Stimulated activated CD4-positive, alpha-beta T cell treated with anti-CD3 and anti-CD28 coated beads, TNF-alpha, amount 100 ng/mL, for 24 hours (primary cell): ENCODE results near the gene ESYT1.

Source experiments
- DNase-seq, 3 experiments: peaks; one replicate each; pipeline ENCODE4 v3.0.0-alpha.2; 2020; ENCODE audit warnings: low read depth in 3 of 3

Gene ESYT1

GRCh38 chr12:56128670-56129205 lies 671 bp downstream of the ESYT1 start:
- no peak for DNase-seq

- DNase-seq: peak in 2 of 3 experiments; percentile 44 to 73
Measured at GRCh38 chr12:56129206-56129941, 1.3 kb downstream of the ESYT1 start.

- DNase-seq: no peak
Measured at GRCh38 chr12:56129942-56130495, 2.0 kb downstream of the ESYT1 start.

GRCh38 chr12:56130876-56131275 lies 2.8 kb downstream of the ESYT1 start:
- DNase-seq: no peak

- DNase-seq: no peak
Measured at GRCh38 chr12:56134897-56135296, 6.8 kb downstream of the ESYT1 start.

GRCh38 chr12:56137853-56138571 lies 9.9 kb downstream of the ESYT1 start:
- no peak for DNase-seq

- DNase-seq: no peak
Measured at GRCh38 chr12:56141946-56142784, 14.1 kb downstream of the ESYT1 start.

- no peak for DNase-seq
Measured at GRCh38 chr12:56143217-56143616, 15.2 kb downstream of the ESYT1 start.

- DNase-seq: no peak
Measured at GRCh38 chr12:56143870-56144269, 15.8 kb downstream of the ESYT1 start.

- DNase-seq: no peak
Measured at GRCh38 chr12:56145217-56145616, 17.1 kb downstream of the ESYT1 start.

- DNase-seq: no peak
Measured at GRCh38 chr12:56146492-56147460, 18.7 kb downstream of the ESYT1 start.

- DNase-seq: no peak
Measured at GRCh38 chr12:56150563-56150962, 22.5 kb downstream of the ESYT1 start.

- DNase-seq: peak; percentile 41 to 67 (median 64)
Measured at GRCh38 chr12:56151672-56152131, 23.6 kb downstream of the ESYT1 start.

- DNase-seq: peak; percentile 86 to 95 (median 90)
Measured at GRCh38 chr12:56152132-56152755, 24.2 kb downstream of the ESYT1 start, which contains the start of gene MYL6B. Gene MYL6B, plus strand, starts transcription at chr12:56152587. Its CDS starts 1,332 bp downstream, at chr12:56153919.

- DNase-seq: no peak
Measured at GRCh38 chr12:56152756-56153677, 24.9 kb downstream of the ESYT1 start.

- DNase-seq: no peak
Measured at GRCh38 chr12:56153678-56154065, 25.6 kb downstream of the ESYT1 start.

GRCh38 chr12:56154246-56154771 lies 26.2 kb downstream of the ESYT1 start:
- DNase-seq: no peak

GRCh38 chr12:56154818-56155217 lies 26.8 kb downstream of the ESYT1 start:
- no peak for DNase-seq
